TTC549 (cell line): ENCODE data around the gene ATP1A4.

Experiments
- FAIRE-seq: peaks from 2 replicates; lab custom pipeline; 2012; peaks lifted over from hg19 to GRCh38; lab: Jason Lieb, UNC

Gene ATP1A4

GRCh38 chr1:160146107-160146506 is 5.3 kb upstream of the ATP1A4 start:
- FAIRE-seq, result no peak

GRCh38 chr1:160148121-160148520 is 3.3 kb upstream of the ATP1A4 start:
- FAIRE-seq, result no peak

GRCh38 chr1:160149233-160149632 is 2.2 kb upstream of the ATP1A4 start:
- FAIRE-seq, result no peak

- FAIRE-seq, result no peak
Observed at GRCh38 chr1:160149716-160150115, 1.7 kb upstream of the ATP1A4 start.

- no peak for FAIRE-seq
Observed at GRCh38 chr1:160154790-160155189, 3.4 kb downstream of the ATP1A4 start.

DNA sequence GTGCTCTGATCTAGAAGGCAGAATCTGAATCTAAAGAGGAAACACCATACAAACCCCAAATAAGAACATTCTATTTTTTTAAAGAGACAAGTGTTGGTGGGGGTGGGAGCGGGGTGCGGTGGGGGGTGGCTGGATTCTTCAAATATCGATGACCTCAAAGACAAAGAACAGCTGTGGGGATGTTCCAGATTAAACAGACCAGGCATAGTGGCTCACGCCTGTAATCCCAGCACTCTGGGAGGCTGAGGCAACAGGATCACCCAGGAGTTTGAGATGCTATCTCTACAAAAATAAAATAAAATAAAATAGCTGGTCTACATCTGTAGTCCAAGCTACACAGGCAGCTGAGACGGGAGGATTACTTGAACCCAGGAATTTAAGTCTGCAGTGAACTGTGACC is 5.0 kb downstream of the ATP1A4 start:
- FAIRE-seq, result no peak

GRCh38 chr1:160157174-160157573 is 5.8 kb downstream of the ATP1A4 start:
- FAIRE-seq, result no peak

GRCh38 chr1:160158031-160158430 is 6.6 kb downstream of the ATP1A4 start:
- FAIRE-seq, result no peak

GRCh38 chr1:160158534-160158933 is 7.1 kb downstream of the ATP1A4 start:
- FAIRE-seq, result no peak

DNA sequence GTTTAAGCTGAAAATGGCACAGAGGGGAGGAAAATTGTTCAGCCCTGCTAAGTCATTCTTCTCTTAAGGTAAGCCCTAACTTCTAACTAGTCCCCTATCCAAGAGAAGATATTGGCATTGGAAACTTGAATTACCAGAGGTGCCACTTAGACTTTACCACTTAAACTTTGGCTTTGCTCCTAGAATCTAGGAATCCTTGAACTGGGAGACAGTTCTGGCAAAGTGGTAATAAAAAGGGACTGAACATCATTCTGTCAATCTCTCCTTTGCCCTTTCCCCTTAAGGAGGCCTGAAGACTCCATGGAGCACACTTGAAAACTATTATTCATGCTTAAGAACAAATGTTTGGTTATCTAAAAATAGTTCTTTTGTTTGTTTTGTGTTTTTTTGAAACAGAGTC is 8.4 kb downstream of the ATP1A4 start:
- FAIRE-seq, result no peak

DNA sequence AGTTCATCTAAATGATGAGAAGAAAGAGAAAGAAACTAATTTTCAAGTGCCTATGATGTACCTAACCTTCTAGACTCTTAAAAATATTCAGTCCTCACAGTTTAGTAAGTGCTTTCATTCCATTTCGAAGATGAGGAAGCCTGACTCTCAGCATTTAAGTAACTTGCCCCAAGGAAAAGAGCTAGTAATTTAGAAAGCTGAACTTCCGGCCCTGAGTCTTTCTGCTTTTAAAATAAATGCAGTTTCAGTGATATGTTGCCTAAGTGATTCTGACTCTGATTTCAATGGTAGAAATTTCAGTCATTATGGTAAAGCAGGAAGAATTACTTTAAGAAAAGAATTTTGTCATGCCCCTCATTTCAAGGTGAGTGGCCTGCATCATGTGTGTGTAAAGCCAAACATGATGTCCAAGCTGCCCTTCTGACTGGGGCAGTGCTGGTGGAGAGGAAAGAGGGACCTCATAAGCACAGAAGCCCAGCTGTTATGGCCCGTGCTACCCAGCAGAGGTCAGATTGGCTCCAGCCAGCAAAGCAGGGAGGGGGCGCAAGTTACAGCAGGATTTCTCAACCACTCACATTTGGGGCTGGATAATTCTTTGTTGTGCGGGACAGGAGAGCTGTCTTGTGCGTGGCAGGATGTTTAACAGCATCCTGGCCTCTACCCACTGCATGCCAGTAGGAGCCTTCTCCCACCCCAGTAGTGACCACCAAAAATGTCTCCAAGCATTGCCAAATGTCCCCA is 10.7 kb downstream of the ATP1A4 start:
- no peak for FAIRE-seq

DNA sequence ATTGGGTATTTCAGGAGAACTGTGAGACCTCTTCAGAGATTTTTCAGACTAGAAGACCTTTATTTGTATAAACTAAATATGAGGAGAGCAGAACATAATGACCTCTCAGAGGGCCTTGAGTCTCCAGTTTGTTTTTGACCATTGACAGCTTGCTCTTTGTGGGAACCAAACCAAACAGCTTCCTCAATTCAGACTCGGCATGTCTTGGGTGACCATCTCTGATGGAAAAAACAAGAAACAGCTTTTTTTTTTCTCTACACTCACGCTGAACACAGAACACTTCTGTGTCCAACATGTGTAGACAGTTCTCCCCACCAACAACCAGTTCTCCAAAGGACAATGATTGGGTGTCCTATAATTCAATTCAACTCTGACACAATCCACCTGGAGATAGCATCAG is 11.5 kb downstream of the ATP1A4 start:
- FAIRE-seq, result no peak

GRCh38 chr1:160163615-160164014 is 12.2 kb downstream of the ATP1A4 start:
- FAIRE-seq, result no peak

GRCh38 chr1:160164121-160164520 is 12.7 kb downstream of the ATP1A4 start:
- FAIRE-seq, result no peak

- FAIRE-seq, result no peak
Observed at GRCh38 chr1:160166166-160166868, 14.9 kb downstream of the ATP1A4 start.

DNA sequence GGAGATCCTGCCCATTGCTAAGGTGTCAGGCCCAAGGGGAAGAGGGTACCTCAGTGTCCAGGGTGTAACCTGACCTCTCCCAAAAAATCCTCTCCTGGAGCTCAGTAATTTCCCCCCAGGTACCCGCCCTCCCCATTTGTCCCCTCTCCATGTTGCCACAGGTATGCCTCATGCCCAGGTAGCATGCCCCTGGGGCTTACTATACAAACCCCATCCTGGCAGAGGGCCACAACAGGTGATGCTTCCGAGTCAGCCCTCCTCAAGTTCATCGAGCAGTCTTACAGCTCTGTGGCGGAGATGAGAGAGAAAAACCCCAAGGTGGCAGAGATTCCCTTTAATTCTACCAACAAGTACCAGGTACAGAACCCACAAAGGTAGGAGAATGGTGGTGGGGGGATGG is 15.7 kb downstream of the ATP1A4 start:
- no peak for FAIRE-seq

- no peak for FAIRE-seq
Observed at GRCh38 chr1:160167580-160167979, 16.2 kb downstream of the ATP1A4 start.

DNA sequence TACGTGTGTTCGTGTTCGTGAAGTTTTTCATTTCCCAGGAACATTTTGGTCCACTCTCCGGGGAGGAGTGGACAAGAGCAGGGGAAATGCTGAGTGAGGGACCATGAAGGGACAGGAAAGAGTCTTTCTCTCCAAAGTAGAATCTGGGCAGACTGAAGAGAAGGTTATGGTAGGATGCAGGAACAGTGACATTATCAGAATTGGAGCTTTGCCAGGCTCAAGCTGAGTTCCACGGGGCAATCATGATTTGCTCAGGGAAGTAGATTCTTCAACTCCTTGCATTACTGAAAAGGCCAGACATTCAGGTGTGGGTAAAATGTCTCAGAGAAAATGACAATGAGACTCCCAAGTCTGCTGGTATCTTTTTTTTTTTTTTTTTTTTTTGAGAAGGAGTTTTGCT is 16.6 kb downstream of the ATP1A4 start:
- no peak for FAIRE-seq

DNA sequence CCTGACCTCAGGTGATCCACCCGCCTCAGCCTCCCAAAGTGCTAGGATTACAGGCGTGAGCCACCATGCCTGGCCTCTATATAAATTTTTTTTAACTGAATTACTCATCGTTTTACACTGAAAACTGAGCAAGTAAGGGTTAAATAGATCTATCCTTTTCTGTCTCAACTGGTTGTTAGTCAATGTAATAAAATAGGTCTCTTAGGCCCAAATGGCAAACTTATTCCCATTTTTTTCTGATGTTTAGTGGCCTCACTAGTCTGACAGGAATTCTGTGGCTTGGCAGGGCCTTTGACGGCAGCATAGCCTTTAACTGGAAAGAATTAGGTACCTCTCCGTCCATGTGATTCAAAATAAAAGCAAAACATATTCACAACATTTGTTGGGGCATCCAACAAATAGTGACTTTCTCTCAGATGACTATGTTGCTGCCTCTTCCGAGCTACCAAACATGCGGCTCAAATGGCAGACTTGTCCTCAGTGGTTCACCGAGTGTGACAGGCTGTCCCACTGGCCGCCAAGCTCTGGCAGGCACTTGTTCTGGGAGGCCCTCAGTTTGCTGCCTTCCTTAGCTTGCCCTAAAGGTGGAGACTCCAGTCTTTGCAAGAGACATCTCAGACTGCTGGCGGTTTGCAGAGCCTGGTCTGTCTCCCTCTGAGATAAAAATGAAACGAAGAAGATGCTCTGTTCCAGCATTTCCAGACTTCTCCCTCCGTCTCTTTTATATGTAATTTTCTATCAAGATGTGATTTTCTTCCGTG is 17.4 kb downstream of the ATP1A4 start:
- FAIRE-seq, result no peak

GRCh38 chr1:160169553-160170399 is 18.4 kb downstream of the ATP1A4 start:
- no peak for FAIRE-seq

DNA sequence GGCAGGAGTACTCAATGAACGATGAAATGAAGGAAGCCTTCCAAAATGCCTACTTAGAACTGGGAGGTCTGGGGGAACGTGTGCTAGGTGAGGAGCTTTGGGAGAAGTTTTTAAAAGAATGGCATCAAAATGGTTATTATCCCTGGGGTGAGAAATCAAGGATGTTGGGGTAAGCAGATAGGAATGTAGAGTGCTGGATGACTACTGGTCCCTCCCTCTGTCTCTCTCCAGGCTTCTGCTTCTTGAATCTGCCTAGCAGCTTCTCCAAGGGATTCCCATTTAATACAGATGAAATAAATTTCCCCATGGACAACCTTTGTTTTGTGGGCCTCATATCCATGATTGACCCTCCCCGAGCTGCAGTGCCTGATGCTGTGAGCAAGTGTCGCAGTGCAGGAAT is 20.0 kb downstream of the ATP1A4 start:
- no peak for FAIRE-seq

- no peak for FAIRE-seq
Observed at GRCh38 chr1:160171980-160172379, 20.6 kb downstream of the ATP1A4 start.
